Activated CD8-positive, alpha-beta memory T cell treated with anti-CD3 and anti-CD28 coated beads for 4 hours (primary cell): ENCODE results near the gene WASHC2C.
"Not testable (repeated sequence)": the region's sequence is repeated elsewhere in the genome, so short reads cannot be mapped to it uniquely, and the experiment has no call there.

Experiments
- DNase-seq, 2 donors: peaks; one replicate each; pipeline ENCODE4 v3.0.0-alpha.2; 2020; ENCODE audit warnings: low read depth in 2 of 2

WASHC2C gene

DNA sequence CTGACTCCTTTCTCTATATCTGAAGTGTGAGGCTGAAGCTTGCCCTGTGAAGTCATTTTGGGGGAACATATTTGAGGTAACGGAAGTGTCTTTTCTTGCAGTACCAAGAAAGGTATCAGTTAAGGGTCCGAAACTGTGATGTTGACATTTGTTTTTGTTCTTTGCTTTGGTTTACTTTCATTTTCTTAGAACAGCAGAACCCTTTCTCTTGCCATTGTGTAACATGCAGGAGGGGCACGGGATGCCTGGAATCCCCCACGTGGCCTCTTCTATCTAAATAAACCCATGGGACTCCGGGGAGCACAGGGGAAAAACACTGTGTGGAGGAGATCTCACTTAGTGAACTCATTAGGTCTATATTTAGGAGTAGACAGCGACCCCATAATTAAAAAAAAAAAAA lies 34.6 kb downstream of the WASHC2C start:
- DNase-seq = not testable (repeated sequence)

- DNase-seq = not testable (repeated sequence)
These were observed 36.0 kb downstream of the WASHC2C start for GRCh38 chr10:45763037-45763436.

GRCh38 chr10:45768334-45768733 lies 41.3 kb downstream of the WASHC2C start:
- not testable (repeated sequence) for DNase-seq

- not testable (repeated sequence) for DNase-seq
These were observed 44.8 kb downstream of the WASHC2C start for GRCh38 chr10:45771757-45772461.

- not testable (repeated sequence) for DNase-seq
These were observed 59.2 kb downstream of the WASHC2C start for GRCh38 chr10:45786217-45786616.

GRCh38 chr10:45787212-45787741 lies 60.2 kb downstream of the WASHC2C start:
- DNase-seq = not testable (repeated sequence)

- DNase-seq = not testable (repeated sequence)
These were observed 62.9 kb downstream of the WASHC2C start for GRCh38 chr10:45789991-45790390.

DNA sequence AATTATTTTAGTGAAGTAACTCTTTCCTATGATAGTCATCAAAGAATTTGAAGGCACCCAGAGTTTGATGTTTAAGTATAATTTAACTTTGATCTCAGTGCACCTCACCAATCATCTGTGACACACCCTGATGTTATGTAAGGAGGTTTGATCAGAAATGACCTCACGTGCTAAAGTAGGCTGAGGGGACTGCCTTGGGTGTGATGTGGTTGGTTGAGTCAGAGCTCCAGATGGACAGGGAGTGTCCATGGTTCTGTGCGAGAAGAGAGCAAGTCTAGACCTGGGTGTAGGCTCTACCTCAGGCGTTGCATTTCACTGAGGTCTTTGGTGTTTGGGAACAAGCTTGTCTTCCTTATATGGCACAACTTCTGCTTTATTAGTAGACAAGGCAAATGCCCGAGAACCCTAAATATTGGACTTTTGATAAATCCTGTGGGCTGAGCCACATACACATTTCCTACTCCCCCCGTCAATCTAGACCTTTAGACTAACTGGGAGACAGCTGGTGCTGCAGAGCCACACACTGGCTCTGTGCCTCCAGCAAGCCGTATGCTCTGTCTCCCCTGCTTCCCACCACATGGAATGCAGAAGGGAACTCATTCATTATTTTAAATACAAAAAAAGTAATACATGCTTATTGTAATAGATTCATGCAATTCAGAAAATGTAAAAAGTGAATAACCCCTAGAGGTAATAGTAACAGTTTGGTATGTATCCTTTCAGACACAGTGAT lies 63.8 kb downstream of the WASHC2C start:
- DNase-seq = not testable (repeated sequence)

- DNase-seq = not testable (repeated sequence)
These were observed 67.7 kb downstream of the WASHC2C start for GRCh38 chr10:45794761-45795160.

DNA sequence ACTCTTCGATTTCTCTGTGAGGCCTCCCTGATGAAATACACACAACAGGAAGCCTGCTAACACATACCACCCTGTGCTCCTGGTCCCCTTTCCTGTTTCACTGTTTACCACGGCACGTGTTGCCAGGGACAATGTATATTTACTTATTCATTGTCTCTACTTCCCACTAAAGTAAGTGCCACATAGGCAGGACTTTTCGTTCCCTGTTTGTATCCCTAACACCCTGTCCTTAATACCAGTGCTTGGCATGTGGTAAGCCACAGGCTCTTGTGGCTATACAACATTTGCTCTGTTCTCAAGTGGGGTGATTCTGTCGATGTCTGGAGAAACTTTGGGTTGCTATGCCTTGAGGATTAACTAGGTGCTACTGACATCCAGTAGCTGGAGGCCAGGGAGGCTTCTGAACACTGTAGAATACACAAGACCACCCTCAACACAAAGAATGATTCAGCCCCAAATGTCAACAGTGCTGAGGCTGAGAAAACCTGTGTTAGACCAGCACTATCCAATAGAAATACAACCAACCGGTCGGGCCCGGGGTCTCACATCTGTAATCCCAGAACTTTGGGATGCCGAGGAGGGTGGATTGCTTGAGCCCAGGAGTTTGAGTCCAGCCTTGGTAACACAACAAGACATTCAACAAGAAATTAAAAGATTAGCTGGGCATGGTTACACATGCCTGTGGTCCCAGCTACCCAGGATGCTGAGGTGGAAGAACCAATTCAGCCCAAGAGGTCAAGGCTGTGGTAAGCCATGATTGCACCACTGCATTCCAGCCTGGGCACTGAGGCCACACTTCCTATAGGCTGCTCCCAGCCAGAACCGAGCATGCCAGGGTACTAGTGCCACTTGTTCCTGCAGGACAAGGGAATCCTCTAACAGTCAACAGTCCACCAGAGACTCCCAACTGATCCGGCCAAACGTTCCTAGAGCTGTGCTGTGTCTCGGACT lies 76.3 kb downstream of the WASHC2C start:
- not testable (repeated sequence) for DNase-seq

GRCh38 chr10:45804996-45805395 lies 77.9 kb downstream of the WASHC2C start:
- DNase-seq = not testable (repeated sequence)

DNA sequence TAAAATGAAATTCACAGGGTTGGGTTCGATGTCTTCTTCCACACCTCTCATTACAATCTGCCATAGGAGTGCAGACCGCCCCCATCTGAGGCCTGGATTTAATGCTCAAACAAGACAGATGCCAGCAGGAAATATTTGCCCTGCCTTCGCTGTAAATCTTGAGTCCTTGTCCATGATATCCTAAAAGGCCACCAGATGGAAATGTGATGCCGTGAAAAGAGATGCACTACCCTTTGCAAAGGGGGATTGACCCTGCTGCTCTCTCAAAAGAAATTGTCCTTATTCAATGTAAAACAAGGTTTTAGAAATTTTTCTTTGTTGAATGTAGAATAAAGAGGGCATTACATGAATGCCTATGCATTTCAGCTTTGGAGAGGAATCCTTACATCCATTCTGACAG lies 82.8 kb downstream of the WASHC2C start:
- DNase-seq = no peak

DNA sequence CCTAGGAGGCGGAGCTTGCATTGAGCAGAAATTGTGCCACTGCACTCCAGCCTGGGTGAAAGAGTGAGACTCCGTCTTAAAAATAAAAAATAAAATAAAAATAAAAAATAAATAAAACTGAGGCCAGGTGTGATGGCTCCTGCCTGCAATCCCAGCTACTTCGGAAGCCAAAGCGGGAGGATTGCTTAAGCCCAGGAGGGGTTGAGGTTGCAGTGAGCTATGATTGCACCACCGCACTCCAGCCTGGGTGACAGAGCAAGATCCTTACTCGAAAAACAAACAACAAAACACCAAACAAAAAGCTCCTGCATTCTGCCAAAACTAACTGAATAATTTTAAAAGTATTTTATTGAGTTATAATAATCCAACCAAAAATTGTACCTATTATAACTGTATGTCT lies 84.0 kb downstream of the WASHC2C start:
- no peak for DNase-seq

DNA sequence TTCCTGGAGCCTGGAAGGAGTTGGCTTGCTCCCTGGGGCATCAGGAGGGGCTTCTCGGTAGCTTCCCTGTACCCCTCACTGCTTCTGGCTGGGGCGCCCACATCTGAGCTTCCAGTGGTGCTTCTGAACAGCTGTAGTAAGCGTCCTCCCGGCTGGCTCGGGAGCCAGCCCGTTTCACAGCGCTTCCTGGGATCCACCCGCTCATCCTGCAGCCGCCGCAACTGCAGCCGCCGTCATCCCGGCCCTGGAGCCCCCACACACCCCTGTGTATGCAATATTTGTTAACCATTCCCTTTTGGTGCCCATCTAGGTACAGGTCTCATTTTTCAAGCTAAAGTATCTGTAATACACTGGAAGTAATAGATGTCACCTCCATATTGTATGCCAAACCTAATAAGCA lies 85.9 kb downstream of the WASHC2C start:
- not testable (repeated sequence) for DNase-seq

DNA sequence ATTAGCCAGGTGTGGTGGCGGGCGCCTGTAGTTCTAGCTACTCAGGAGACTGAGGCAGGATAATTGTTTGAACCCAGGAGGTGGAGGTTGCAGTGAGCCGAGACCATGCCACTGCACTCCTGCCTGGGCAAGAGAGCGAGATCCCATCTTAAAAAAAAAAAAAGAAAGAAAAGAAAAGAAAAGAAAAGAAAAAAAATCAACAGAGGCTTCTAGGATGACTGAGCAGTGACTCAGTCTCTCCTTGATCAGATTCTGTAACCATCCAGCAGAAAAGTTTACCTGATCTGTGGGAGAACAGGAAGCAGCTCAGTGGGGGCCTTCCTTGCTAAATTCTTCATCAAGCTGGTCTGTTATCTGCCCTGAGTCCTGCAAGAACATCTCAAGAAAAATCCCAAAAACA lies 87.1 kb downstream of the WASHC2C start:
- DNase-seq = not testable (repeated sequence)

- DNase-seq = no peak
These were observed 90.2 kb downstream of the WASHC2C start for GRCh38 chr10:45817130-45817859.

GRCh38 chr10:45817912-45818311 lies 90.8 kb downstream of the WASHC2C start:
- DNase-seq = no peak

DNA sequence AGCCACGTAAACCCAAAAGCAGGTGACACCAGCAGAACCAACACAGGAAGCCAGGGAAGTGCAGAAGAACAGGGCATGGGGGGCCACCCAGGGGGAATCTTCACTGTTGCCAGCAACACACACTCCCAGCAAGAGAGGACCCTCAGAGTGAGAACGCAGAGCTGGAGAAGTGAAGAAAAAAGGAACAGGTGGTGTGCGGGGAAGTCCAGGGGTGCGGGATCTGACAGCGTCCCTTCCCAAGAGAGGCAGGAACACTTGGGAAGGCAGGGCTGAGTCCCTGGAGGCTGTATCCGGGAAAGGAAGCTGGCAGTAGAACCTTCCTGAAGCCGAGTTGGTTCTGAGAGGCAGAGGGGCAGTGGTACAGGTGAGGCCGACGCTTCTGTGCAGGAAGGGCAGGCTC lies 92.5 kb downstream of the WASHC2C start:
- no peak for DNase-seq

DNA sequence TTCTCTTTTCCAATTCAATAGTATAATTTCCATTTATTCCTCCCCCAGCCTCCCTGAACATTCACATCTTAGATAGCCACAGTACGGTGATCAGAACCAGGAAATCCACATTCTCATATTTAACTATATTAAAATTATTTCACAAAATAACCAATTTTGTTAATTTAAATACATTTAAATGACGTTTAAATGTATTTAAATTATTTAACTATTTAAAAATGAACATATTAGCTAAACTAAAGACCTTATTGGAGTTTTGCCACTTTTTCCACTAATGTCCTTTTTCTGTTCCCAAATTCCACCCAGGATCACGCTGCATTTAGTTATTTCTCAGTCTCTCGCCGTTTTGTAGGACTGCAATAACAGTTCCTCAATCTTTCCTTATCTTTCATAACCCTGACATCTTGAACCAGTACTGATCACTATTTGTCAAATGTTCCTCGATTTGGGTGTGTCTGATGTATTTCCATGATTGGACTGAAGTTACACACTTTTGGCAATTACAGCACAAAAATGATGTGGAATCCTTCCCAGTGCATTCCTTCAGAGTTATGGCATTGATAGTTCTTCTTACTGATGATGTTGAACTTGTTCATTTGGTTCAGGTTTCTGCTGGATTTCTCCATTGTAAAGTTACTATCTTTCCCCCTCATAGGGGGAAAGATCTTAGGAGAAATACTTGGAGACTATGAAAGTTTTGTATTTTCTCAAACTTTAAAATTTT lies 93.2 kb downstream of the WASHC2C start:
- DNase-seq = not testable (repeated sequence)

- DNase-seq = not testable (repeated sequence)
These were observed 95.9 kb downstream of the WASHC2C start for GRCh38 chr10:45822918-45823317.
